Epithelial cell of esophagus (primary cell): ENCODE measurements around the gene TRMT5.
A peak's percentile ranks its signal among the peaks of the same experiment; 100 is the strongest.

Experiments
- DNase-seq: peaks from one replicate; pipeline ENCODE4 v3.0.0; 2010; ENCODE audit warnings: low read depth
- H3K4me3 ChIP-seq: 2 replicates; pipeline ENCODE4 v1.5.1; 2011; ENCODE audit warnings: mild to moderate bottlenecking, low read length, control low read depth
- TF ChIP-seq, protein P1 (sequence below): IDR thresholded peaks from 2 replicates; pipeline ENCODE4 v1.5.1; 2011; ENCODE audit warnings: low read depth, mild to moderate bottlenecking, low read length, control low read depth, inconsistent platforms; ENCODE audit not compliant: insufficient read depth; ENCODE audit errors: missing control alignments

The TRMT5 gene

DNA sequence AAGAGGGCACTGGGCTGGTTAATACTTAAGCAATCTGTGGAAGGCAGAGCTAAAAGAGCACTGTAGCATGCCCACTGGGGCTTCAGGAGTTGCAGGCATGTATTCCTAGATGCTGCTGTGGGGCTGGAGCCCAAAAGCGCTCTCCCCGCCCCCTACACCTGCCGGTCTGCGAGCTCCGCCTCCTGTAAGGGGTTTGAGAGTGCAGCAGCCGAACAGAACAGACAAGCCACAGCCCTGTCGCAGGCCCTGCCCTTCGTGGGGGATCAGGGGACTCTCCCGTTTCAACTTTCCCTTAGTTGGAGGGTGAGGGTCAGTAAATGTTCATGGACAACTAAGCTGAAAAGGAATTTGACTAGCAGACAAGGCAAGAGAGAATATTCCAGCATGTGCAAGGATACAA lies 17.7 kb upstream of the TRMT5 start:
- no peak overlapping the region for H3K4me3 ChIP-seq
- no peak for DNase-seq
- TF ChIP-seq, protein P1, sequence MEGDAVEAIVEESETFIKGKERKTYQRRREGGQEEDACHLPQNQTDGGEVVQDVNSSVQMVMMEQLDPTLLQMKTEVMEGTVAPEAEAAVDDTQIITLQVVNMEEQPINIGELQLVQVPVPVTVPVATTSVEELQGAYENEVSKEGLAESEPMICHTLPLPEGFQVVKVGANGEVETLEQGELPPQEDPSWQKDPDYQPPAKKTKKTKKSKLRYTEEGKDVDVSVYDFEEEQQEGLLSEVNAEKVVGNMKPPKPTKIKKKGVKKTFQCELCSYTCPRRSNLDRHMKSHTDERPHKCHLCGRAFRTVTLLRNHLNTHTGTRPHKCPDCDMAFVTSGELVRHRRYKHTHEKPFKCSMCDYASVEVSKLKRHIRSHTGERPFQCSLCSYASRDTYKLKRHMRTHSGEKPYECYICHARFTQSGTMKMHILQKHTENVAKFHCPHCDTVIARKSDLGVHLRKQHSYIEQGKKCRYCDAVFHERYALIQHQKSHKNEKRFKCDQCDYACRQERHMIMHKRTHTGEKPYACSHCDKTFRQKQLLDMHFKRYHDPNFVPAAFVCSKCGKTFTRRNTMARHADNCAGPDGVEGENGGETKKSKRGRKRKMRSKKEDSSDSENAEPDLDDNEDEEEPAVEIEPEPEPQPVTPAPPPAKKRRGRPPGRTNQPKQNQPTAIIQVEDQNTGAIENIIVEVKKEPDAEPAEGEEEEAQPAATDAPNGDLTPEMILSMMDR = no peak

DNA sequence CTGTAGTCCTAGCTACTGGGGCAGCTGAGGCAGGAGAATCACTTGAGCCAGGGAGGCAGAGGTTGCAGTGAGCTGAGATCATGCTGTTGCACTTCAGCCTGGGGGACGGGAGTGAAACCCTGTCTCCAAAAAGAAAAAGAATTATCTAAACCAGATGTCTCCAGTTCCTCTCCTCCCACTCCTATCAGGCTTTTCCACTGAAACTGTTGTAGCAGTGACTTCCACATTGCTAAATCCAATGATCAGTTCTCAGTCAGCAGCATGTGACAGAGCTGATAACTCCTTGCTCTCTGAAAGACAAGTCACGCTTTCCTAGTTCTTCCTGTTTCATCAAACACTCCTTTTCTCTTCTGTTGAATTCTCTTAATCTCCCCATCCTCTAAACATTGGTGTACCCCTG lies 8.7 kb upstream of the TRMT5 start:
- DNase-seq = no peak
- H3K4me3 ChIP-seq = no peak overlapping the region
- TF ChIP-seq, protein P1 = no peak

DNA sequence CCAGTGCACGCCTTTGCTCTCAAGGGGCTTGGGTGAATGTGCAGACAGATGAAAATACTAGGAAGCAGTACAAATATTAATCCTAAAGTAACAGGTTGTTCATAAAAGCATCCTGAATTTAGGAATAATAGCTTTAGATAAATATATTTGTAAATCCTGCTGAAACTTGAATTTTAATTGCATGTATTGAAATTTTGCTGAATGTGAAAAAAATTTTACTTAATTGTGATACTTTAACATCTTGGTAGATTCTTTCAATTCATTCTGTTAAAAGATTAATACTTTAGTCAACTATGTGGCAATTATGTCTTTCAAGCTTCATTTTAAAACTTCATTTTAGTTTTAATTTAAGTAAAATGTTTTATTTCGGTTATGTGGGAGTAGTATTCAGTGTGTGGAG lies 5.6 kb upstream of the TRMT5 start:
- DNase-seq = no peak
- TF ChIP-seq, protein P1 = no peak
- H3K4me3 ChIP-seq = no peak overlapping the region

DNA sequence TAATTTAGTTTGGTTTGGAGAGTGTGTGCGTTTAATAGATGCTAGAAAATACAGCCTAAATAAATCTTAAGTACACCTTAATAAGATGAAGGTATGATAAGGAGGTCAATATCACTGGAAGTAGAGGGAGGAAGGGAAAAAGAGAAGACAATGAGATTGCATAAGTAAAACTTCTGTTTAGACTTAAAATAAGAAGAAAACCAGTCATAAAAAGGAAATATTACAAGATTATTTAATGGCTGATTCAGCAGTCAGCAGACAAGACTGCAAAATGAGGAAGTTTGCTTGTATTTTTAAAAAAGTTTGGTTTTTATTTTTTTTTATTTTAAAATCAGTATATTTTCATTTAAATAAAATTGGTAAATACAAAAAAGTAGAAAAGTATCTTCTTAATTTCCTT lies 3.3 kb upstream of the TRMT5 start:
- TF ChIP-seq, protein P1 = no peak
- H3K4me3 ChIP-seq = no peak overlapping the region
- DNase-seq = no peak

DNA sequence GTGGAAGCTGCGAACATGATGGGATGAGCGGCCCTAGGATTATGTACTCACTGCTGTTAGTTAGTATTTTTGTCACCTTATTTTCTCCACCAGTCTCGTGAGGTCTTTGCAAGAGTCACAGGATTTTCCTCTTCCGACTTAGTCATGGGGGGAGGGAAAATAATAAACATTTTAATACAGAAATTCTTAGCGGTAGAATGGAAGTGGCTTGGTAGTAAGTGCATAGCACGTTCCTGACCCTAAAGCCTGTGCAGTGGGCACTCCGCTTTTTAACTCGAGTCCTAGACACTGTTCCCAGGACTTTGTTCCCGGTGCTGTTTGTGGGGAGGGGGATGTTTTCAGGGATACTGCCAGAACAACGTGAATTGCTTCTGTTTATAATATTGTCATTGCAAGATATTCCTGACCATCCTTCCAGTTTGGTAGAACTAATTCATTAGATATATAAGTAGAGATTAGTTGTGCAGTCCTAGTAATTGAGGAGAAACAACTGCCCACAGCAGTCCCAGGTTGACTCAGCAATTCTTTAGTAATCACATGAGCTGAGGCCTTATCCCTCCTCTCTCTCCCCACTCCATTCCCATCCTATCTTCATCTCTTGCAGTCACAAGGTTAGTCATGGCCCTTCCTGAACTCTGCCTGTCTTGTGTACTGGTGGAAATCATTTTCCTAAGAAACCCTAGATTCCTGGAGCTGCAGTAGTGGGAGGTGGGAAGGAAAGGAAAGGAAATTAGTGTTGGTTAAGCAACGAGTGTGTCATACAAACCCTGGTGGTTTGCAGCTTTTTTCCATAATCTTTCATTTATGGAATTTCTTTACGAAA lies 965 bp upstream of the TRMT5 start:
- TF ChIP-seq, protein P1 = no peak
- peak; percentile 73 for DNase-seq
- peak overlapping the region; percentile 92 for H3K4me3 ChIP-seq

DNA sequence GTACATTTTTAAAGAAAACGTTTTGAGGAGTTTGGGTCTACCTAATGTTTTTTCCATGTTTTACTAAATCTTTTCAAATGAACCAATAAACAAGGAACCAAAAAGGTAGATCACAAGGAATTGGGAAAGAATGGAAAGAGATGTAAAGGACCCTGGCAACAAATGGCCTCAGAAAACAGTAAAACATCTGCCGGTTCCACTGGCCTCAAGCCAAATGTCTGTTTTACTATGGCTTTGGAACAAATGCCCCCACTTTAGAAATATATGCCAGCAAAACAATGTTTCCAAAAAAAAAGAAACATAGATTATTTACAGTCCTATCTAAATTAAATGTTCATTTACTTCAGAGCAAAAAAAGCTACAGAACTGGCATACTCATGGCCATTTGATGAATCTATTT lies 3.0 kb downstream of the TRMT5 start:
- TF ChIP-seq, protein P1 = no peak
- no peak for DNase-seq
- H3K4me3 ChIP-seq = peak overlapping the region; percentile 10

DNA sequence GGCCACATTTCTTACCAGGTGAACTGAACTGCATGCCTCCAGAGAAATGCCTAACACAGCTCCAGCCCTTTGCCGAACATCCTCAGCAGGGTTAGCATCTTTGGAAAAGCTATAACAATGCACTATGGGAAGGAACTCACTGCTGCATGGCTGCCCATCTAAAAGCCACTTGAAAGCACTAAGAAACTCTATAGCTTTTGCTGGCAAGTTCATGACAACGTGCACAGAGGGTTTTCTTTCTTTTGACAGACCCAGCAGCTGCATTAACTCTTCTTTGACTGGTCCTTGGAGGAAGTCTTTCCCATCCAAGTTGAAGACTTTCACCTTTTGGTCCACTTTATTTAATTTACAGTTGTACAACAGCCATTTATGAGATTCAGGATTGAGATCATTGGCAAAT lies 5.3 kb downstream of the TRMT5 start:
- TF ChIP-seq, protein P1 = no peak
- H3K4me3 ChIP-seq = no peak overlapping the region
- DNase-seq = no peak
